ENCODE measurements around the gene BIK.
"Not testable (repeated sequence)": the region's sequence is repeated elsewhere in the genome, so short reads cannot be mapped to it uniquely, and the experiment has no call there.

BIK gene

GRCh38 chr22:43136801-43137200 lies 26.3 kb downstream of the BIK start:
- DNase-seq, result no peak

GRCh38 chr22:43142880-43143562 lies 32.5 kb downstream of the BIK start, which contains the start of gene MCAT:
TSS of gene MCAT (minus strand) at chr22:43143398. CDS start at chr22:43143348, 50 bp downstream.
- DNase-seq, result peak; percentile 73 to 77

DNA sequence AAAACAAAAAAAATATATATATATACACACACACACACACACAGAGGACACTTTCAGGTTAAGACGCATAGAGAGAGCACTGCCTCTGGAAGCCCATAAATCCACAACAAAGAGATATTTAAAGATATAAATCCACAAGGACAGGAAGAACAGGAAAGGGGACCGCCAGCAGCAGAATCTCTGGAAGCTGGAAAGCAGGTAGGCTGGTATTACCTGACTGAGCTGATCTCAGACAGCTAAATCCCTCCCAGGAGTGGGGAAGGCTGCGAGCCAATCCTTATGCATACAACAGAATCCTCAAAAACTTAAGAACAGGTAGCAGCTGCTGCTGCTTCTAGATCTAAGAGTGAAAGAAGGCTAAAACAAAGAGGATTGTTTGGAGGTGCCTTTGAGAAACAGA lies 34.4 kb downstream of the BIK start:
- no peak for DNase-seq

- not testable (repeated sequence) for DNase-seq
Observed at GRCh38 chr22:43145371-43145770, 34.8 kb downstream of the BIK start.

DNA sequence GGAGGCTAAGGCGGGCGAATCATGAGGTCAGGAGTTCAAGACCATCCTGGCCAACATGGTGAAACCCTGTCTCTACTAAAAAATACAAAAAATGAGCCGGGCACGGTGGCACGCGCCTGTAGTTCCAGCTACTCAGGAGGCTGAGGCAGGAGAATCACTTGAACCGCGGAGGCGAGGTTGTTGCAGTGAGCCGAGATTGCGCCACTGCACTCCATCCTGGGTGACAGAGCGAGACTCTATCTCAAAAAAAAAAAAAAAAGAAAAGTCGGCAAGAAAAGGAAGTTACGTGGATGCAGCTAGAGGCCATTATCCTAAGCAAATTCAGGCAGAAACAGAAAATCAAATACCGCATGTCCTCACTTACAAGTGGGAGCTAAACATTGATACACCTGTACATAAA lies 35.8 kb downstream of the BIK start:
- DNase-seq, result not testable (repeated sequence)

GRCh38 chr22:43147821-43148220 lies 37.3 kb downstream of the BIK start:
- no peak for DNase-seq

DNA sequence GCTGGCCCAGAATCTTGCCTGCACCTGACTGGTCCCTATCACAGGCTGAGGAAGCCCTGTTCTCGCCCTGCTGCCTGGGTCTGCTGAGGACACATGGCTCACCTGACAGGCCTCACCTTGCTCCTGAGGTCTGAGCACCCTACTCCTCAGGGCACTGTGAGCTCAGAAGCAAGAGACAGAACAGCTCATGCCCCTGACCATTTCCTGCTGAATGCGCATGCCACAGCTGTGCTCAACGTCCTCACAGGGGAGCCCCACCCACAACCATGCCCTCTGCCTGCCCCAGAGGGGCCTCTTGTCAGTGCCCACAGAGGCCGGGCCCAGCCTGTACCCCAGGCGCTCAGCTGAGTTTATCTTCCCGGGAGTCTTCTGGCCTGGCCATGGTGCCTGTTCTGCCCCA lies 38.0 kb downstream of the BIK start:
- no peak for DNase-seq

GRCh38 chr22:43150731-43151206 lies 40.2 kb downstream of the BIK start:
- DNase-seq, result no peak

- DNase-seq, result peak; percentile 51 to 60
Observed at GRCh38 chr22:43151251-43152002, 40.9 kb downstream of the BIK start, which contains the start of gene TSPO. TSS of gene TSPO (plus strand) at chr22:43151559. CDS start at chr22:43159239, 7,680 bp downstream.

DNA sequence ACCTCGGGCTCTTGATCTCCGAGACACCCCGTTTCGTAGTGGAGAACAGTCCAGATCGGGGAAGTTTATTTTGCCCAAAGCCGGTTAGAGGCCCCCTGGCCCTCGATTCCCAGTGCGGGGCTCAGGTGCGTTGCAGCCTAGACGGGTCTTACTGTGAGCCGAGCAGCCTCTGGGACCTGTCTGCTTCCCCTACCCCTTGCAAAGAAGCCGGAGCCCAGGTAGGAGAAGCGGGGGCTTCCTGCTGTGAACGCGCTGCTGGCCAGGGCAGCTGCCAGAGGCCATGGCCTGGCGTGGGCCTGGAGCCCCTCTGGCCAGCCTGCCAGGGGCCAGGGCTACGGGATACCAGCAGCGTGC lies 41.4 kb downstream of the BIK start:
- DNase-seq, result peak; percentile 15

DNA sequence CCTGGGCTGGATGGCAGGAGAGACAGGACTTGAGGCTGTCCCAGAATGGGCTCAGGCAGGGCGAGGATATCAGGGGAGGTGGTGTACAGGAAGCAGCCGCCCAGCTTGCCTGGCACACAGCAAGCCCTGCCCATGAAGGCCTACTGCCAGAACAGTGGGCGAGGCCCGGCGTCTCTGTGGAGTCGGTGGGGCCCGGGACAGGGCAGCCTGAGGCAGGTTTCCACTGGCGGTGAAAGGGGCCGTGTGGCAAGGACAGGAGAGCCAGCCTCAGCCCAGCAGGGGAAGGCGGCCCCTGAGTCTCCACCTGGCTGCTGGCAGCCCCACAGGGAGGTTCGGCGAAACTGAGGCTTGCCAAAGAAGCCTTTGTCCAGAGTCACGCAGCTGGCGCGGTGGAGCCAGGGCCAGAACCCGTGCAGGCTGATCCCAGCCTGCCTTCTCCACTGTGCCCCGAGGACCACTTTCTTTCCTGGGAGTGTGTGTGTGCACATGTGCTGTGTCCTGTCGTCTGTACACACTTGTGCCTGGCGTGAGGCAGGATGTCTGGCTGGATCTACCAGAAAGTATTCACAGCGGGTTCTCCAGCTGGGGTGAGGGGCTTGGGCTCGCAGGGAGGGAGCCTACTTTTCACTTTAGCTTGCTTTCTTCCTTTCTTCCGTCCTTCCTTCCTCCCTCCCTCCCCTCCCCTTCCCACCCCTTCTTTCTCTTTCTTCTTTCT lies 42.0 kb downstream of the BIK start:
- peak; percentile 54 to 60 for DNase-seq

GRCh38 chr22:43153899-43154298 lies 43.3 kb downstream of the BIK start:
- DNase-seq, result no peak

DNA sequence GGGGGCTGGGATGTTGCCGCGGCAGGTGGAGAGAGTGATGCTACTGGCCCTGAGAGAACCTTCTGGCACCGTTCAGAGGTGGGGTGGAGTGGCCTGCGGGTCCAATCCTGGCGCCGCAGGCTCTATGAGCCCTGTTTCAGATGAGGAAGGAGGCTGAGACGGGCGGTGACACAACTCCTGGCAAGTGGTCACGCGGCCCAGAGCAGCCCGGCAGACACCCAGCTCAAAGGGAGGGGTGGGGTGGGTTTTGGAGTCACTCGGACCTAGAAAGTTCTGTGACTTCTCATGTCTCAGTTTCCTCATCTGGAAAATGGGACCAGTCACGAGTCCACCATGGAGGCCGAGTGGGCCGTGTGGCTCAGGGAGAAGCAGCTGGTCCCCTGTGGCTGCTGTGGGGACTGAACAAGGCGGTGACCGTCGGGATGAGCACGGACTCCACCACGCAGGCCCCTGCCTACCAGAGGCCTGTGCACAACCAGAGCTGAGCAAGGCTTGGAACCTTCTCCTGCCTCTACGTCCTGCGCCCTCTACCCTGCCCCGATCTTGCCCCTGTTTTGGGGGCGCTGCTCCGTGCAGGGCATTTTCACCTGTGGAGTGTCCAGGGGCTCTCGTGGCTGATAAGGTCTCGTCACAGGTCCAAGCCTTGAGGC lies 44.5 kb downstream of the BIK start:
- no peak for DNase-seq

GRCh38 chr22:43155789-43156188 lies 45.2 kb downstream of the BIK start:
- DNase-seq, result no peak

GRCh38 chr22:43156413-43156812 lies 45.9 kb downstream of the BIK start:
- no peak for DNase-seq

GRCh38 chr22:43157874-43158546 lies 47.5 kb downstream of the BIK start:
- DNase-seq, result no peak

DNA sequence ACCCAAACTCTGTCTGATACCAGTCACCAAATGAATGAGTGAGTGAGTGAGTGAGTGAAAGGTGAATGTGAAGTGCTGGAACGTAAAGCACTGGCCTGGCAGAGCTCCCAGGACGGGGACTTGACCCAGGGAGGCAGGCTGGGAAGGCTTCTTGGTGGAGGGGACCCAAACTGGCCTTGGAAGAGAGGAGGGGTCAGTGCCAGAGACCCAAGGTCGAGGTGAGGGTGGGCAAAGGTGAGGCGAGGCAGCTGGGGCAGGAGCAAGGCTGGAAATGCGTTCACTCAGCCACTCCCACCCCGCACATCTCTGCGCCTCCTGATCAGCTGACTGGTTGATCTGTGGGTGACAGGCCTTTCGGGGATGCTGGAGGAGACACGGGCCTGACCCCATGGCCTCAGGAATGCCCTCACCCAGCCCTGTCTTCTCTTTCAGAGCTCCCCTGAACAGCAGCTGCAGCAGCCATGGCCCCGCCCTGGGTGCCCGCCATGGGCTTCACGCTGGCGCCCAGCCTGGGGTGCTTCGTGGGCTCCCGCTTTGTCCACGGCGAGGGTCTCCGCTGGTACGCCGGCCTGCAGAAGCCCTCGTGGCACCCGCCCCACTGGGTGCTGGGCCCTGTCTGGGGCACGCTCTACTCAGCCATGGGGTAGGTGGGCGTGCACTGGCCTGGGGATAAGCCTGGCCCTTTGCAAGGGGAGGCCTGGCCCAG lies 48.4 kb downstream of the BIK start:
- DNase-seq, result no peak

DNA sequence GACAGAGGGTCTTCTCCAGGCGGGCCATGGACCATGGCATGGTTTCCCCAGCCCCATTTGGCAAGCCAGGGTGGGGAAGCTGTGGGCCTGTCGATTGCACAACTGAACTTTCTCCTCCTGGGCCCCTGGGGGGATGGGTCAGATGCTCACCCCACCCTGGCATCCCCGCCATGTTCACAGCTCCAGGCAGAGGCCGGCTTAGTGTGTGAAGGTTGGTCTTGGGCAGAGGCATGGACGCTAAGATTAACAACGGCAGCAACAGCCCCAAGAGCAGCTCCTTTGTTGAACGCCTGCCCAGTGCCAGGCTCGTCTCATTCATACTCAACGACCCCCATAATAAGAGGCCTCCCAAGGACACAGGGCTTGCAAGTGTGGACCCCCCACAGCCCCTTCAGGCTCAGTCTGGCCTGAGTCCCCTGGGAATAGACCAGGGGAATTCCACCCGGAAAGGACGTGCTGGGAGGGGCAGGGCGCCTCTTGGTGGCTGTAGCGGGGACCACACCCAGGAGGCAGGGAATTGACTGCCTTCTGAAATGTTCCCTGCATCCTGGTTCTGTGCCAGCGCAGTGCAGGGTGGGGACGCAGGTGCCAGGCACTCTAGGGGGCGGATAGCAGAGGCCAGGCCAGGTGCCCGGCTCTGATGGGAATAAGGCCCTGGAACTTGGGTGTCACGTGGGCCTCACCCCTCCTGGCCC lies 49.1 kb downstream of the BIK start:
- DNase-seq, result no peak

DNA sequence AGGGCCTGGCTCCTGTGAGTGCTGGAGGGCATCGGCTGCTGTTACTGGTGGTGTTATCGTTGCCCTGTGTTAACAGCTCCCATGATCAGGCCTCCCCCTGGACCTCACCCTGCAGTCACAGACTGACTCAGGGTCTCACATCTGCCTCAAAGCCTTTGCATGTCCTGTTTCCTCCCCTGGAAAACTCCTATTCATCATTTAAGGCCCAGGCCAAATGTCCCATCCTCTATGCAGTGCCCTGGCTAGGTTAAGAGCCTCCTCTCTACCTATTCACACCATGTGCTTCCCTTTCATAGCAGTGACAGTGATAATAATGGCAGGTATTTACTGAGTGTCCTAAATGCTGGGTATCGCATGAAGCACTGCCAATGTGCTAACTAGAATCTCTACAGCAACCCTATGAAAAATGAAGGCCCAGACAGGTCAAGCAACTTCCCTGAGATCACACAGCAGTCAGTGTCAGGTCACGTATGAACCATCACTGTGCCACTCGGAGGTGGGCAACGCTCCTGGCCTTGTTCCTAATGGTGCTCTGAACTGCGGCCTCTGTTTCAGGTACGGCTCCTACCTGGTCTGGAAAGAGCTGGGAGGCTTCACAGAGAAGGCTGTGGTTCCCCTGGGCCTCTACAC lies 50.1 kb downstream of the BIK start:
- DNase-seq, result no peak

GRCh38 chr22:43162412-43163150 lies 52.0 kb downstream of the BIK start:
- no peak for DNase-seq

Measured in activated CD4-positive, alpha-beta T cell treated with anti-CD3 and anti-CD28 coated beads for 4 hours (primary cell).